Stomach smooth muscle (tissue), 2 donors: ENCODE data around the gene ADAR.

Experiments
- H3K27ac ChIP-seq: one replicate; pipeline ENCODE4 v1.7.0; 2013; ENCODE audit warnings: mild to moderate bottlenecking, low read length, inconsistent platforms
- H3K27me3 ChIP-seq, 2 donors: one replicate each; pipeline ENCODE4 v1.7.0; 2013; ENCODE audit warnings: low read length in 2 of 2; ENCODE audit not compliant: insufficient read depth in 2 of 2, control insufficient read depth in 1 of 2
- H3K36me3 ChIP-seq, 2 donors: one replicate each; pipeline ENCODE4 v1.7.0; 2013; ENCODE audit warnings: low read length in 2 of 2; ENCODE audit not compliant: control insufficient read depth in 2 of 2, insufficient read depth in 2 of 2
- H3K4me1 ChIP-seq: one replicate; pipeline ENCODE4 v1.7.0; 2013; ENCODE audit warnings: low read length; ENCODE audit not compliant: control insufficient read depth, insufficient read depth
- H3K4me3 ChIP-seq, 2 donors: one replicate each; pipeline ENCODE4 v1.7.0; 2013; ENCODE audit warnings: low read length in 2 of 2
- H3K9ac ChIP-seq, 2 donors: one replicate each; pipeline ENCODE4 v1.7.0; 2013; ENCODE audit warnings: low read length in 2 of 2, mild to moderate bottlenecking in 1 of 2
- H3K9me3 ChIP-seq, 2 donors: one replicate each; pipeline ENCODE4 v1.7.0; 2013; ENCODE audit warnings: low read length in 2 of 2; ENCODE audit not compliant: control insufficient read depth in 2 of 2
- donor health status: healthy.
- donor health status: Pancreatic carcinoma.

Gene ADAR

GRCh38 chr1:154615411-154615810, 7.4 kb upstream of the ADAR start:
- Histone ChIP-seq H3K4me3 (no peak overlapping the region), H3K9ac (no peak overlapping the region), H3K36me3 (no peaks in the 10 kb centered on the region), H3K27ac (no peak overlapping the region), H3K27me3 (no peaks in the 10 kb centered on the region), H3K9me3 (no peaks in the 10 kb centered on the region), H3K4me1 (peaks cover 9% of the 10 kb centered on the region)

- Histone ChIP-seq H3K27me3 (no peaks in the 10 kb centered on the region), H3K9me3 (no peaks in the 10 kb centered on the region), H3K4me1 (peaks cover 9% of the 10 kb centered on the region), H3K36me3 (no peaks in the 10 kb centered on the region), H3K4me3 (no peak overlapping the region), H3K27ac (no peak overlapping the region), H3K9ac (no peak overlapping the region)
Observed at GRCh38 chr1:154614901-154615300, 6.9 kb upstream of the ADAR start.

DNA sequence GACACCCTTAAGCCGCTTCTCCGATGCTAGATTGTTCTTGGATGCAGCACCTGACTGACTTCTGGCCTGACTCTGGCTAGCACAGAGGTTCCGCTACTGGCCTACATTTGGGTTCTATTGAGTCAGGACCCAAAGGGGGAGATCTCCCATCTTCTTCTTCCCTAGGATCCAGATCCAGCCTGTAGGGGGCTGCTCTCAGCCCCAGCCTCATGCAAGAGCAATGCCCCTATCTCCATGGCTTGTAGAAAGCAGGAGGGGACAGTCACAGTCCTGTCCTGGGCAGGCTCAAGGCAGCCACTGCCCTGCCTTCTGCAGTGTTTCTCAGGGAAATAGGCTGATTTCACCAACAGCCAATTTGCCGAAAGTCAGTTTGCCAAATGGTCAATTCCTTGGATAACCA, 6.3 kb upstream of the ADAR start:
- H3K4me1 ChIP-seq = peaks cover 9% of the 10 kb centered on the region
- no peak overlapping the region for H3K4me3 ChIP-seq
- no peaks in the 10 kb centered on the region for H3K27me3 ChIP-seq
- H3K27ac ChIP-seq = no peak overlapping the region
- H3K9me3 ChIP-seq = no peaks in the 10 kb centered on the region
- no peak overlapping the region for H3K9ac ChIP-seq
- H3K36me3 ChIP-seq = no peaks in the 10 kb centered on the region

- Histone ChIP-seq H3K4me1 (peaks cover 15% of the 10 kb centered on the region), H3K9ac (no peak overlapping the region), H3K36me3 (no peaks in the 10 kb centered on the region), H3K27ac (no peak overlapping the region), H3K4me3 (no peak overlapping the region), H3K27me3 (no peaks in the 10 kb centered on the region), H3K9me3 (no peaks in the 10 kb centered on the region)
Observed at GRCh38 chr1:154611150-154611862, 3.3 kb upstream of the ADAR start.

DNA sequence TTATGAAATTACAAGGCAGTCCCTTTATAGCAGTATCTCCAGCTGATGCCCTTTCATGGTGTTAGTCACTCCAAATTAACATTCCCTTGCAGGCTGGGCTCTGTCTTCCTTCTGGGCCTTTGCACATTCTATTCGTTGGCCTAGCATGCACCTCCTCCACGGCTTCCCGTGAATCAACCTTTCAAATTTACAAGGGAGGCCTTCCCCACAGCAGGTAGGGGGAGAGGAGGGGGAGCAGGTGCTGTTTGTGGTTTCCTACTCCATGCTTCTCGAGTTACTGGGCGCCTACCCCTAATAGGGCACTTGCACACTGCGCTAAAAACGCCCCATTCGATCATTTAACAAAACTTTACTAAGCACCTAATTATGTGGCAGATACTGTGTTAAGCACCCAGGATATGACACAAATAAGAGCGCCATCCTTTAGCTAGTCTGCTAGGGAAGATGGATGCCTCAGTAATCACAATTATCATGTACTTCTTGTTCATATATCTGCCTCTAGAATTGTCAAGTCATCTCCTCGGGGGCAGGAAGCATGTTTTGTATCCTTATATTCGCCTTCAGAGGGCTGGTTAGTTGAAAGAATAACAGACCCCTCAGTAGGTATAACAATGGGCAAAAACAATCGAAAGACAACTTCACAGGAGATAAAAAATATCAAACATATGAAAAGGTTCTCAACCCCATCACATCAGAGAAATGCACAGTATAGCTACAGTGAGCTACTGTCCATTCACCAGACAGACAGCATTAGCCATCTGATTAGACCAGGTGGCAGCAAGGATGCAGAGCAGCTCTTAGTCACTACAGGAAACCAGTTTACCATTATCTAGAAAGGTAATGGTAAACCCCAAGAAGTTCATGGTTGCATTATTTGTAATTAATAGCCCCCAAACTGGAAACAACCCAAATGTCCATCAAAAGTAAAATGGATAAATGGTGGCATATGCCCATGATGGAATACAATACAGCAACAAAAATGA, 1.7 kb upstream of the ADAR start:
- Histone ChIP-seq H3K27me3 (no peaks in the 10 kb centered on the region), H3K27ac (peak overlapping the region; percentile 46), H3K9me3 (no peaks in the 10 kb centered on the region), H3K9ac (no peak overlapping the region), H3K4me3 (peak overlapping the region in 1 of 2 donors; percentile 98), H3K4me1 (peaks cover 16% of the 10 kb centered on the region), H3K36me3 (no peaks in the 10 kb centered on the region)

DNA sequence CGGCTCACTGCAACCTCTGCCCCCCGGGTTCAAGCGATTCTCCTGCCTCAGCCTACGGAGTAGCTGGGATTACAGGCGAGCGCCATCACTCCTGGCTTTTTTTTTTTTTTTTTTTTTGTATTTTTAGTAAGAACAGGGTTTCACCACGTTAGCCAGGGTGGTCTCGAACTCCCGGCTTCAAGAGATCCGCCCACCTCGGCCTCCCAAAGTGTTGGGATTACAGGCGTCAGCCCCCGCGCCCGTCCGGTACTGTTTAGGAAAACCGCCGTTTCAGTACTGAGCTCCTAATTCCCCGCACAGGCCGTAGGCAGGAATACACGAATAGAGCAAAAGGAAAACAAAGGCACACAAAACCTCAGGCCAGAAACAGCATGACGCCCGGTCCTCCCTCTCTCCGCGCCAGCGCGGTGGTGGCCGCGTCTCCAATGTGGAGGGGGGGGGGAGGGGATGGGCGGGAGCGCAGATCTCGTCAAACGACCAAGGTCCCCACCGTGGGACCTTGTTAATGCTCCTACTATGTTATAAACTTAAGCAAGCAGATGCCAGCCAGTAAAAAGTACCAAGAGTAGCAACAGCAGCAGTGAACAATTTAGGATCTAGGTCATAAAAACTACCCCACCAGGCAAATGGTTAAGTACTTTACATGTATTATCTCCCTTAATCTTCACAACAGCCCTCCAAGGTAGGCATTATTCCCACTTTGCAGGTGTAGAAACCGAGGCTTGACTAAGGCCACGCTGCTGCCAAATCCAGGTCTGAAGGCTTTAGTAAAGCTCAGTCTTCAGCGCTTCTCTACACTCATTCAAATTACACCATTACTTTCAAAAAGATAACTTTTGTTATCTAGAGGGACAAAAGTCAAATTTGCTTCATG, 648 bp upstream of the ADAR start:
- H3K4me1 ChIP-seq = peaks cover 23% of the 10 kb centered on the region
- no peaks in the 10 kb centered on the region for H3K36me3 ChIP-seq
- peak overlapping the region; percentile 85 to 97 for H3K9ac ChIP-seq
- H3K27me3 ChIP-seq = no peaks in the 10 kb centered on the region
- peak overlapping the region; percentile 94 for H3K27ac ChIP-seq
- H3K4me3 ChIP-seq = peak overlapping the region; percentile 97 to 98
- H3K9me3 ChIP-seq = no peaks in the 10 kb centered on the region

GRCh38 chr1:154607106-154607608, 829 bp downstream of the ADAR start:
- H3K9me3 ChIP-seq = no peaks in the 10 kb centered on the region

DNA sequence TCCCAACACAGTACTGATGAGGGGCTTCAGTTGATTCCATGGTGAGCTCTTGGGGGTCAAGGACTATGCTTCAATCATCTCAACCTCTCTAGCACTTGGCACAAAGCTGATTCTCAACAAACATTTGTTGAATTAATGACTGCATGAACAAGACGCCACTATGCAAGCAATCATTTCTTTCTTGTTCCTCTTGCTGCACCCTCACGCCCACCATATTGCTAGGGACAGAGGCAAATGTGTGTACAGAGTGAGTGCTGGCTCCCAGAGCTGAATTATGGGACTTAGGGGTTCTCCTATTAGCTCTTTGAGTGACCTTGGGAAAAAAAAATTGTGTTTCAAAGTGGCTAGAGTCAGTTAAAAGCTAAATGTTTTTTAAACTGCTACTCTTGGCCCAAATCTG, 2.5 kb downstream of the ADAR start:
- no peak overlapping the region for H3K4me3 ChIP-seq
- H3K36me3 ChIP-seq = peaks cover 14 to 17% of the 10 kb centered on the region in 2 donors

More at GRCh38 chr1:154607106-154607608, 829 bp downstream of the ADAR start:
- Histone ChIP-seq H3K9ac (peak overlapping the region; percentile 85 to 97), H3K4me3 (peak overlapping the region; percentile 97 to 98), H3K36me3 (peaks cover 1 to 2% of the 10 kb centered on the region in 2 donors), H3K27ac (peak overlapping the region; percentile 94), H3K27me3 (no peaks in the 10 kb centered on the region), H3K4me1 (peaks cover 25% of the 10 kb centered on the region)

GRCh38 chr1:154603317-154603716, 4.7 kb downstream of the ADAR start:
- Histone ChIP-seq H3K27ac (no peak overlapping the region), H3K4me1 (peaks cover 34% of the 10 kb centered on the region), H3K9ac (no peak overlapping the region), H3K4me3 (no peak overlapping the region), H3K9me3 (no peaks in the 10 kb centered on the region), H3K36me3 (peaks cover 20 to 23% of the 10 kb centered on the region in 2 donors), H3K27me3 (no peaks in the 10 kb centered on the region)

More for the DNA sequence above, 2.5 kb downstream of the ADAR start:
- Histone ChIP-seq H3K9me3 (no peaks in the 10 kb centered on the region), H3K4me1 (peaks cover 25% of the 10 kb centered on the region), H3K27ac (no peak overlapping the region), H3K9ac (no peak overlapping the region), H3K27me3 (no peaks in the 10 kb centered on the region)

DNA sequence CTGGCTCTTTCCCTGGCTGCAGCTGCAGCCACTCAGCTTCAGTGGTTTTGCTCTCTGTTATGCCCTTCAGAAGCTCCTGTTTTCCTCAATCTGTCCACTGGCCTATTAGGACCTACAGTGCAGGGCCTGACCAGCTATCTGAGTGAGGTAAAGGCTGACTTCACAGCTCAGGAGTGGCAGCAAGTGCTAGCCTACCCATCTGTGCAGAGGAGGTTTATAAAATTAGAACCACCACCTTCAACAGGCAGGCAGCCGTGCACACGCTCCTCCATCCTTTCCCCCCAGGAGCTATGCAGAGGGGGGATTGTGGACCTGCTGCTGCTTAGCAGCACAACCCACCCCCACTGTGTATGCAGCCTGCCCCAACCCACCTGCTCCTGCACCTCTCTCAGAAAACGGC, 8.3 kb downstream of the ADAR start:
- Histone ChIP-seq H3K27ac (no peak overlapping the region), H3K27me3 (no peaks in the 10 kb centered on the region), H3K9me3 (no peaks in the 10 kb centered on the region), H3K4me1 (peaks cover 17% of the 10 kb centered on the region), H3K36me3 (peaks cover 52 to 53% of the 10 kb centered on the region in 2 donors), H3K4me3 (no peak overlapping the region), H3K9ac (peak overlapping the region in 1 of 2 donors; percentile 36)
